ENCODE measurements around the gene ABR. TPM values are rescaled to one million over a fixed set of nuclear protein-coding genes. Genes with fewer than 3 reads are reported as not detected.

The ABR gene
- total and polyA plus RNA-seq, 2 of the 8 experiments (the other 6 are each of a cell fraction or from before 2014, with no cell fraction given), result 44.8 to 47.2 TPM

DNA sequence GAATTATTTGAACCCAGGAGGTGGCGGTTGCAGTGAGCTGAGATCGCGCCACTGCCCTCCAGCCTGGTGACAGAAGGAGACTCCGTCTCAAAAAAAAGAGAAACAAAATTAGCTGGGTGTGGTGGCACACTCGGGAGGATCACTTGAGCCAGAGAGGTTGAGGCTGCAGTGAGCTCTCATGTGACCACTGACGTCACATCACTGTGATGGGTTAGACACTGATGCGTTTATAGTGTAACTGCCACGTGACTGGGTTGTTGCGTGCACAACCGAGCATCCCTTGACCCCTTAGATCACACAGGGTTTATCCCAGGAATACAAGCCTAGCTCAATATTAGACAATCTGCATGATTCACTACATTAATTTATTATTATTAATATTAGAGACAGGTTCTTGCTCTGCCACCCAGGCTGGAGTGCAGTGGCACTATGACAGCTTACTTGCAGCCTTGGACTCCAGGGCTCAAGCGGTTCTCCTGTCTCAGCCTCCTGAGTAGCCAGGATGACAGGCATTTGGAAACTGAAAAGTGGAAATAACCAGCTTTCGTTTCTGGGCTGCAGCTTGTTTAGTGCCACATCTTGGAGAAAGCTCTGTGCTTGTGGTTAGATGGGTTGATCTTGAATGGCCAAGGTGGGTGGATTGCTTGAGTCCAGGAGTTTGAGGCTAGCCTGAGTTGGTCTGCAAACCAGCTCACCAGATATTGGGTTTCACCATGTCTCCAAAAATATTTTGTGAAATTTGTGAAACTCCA lies 26.4 kb upstream of the ABR start:
- Histone ChIP-seq H2BK5ac (ENCODE audit: low read depth, low read length) (no peak overlapping the region), H3K27ac (ENCODE audit: low read depth, low read length) (no peak overlapping the region), H2BK120ac (replicated peaks; ENCODE audit: low read depth, low read length) (no peak overlapping the region), H3K23me2 (ENCODE audit: low read depth, low read length) (peaks cover 3% of the 10 kb centered on the region; the same call in 1 of the 2 replicates), H4K5ac (ENCODE audit: insufficient read length, low read depth, low read length) (no peak overlapping the region), H3K23ac (ENCODE audit: insufficient read length) (no peak overlapping the region), H3K4me2 (ENCODE audit: insufficient read depth in 1 of 2, low read depth in 2 of 2, low read length in 2 of 2) (no peak overlapping the region), H3K79me2 (ENCODE audit: control insufficient read depth in 1 of 2, insufficient read depth in 2 of 2, low read length in 2 of 2) (no peaks in the 10 kb centered on the region), H3K79me1 (ENCODE audit: low read depth, low read length) (no peaks in the 10 kb centered on the region), H3K14ac (ENCODE audit: insufficient read length) (no peak overlapping the region), H2BK20ac (ENCODE audit: low read length) (no peak overlapping the region), H3K56ac (replicated peaks; ENCODE audit: insufficient read length, low read depth, low read length) (no peak overlapping the region), H3K18ac (ENCODE audit: extremely low read depth, low read length) (no peak overlapping the region), H3K9ac (replicated peaks in 1 of 4; ENCODE audit: extremely low read depth in 1 of 4, low read depth in 3 of 4, low read length in 3 of 4) (no peak overlapping the region), H4K8ac (ENCODE audit: extremely low read depth, insufficient read depth, low read length) (no peak overlapping the region), H4K91ac (replicated peaks; ENCODE audit: insufficient read length, low read length) (no peak overlapping the region), H3K4ac (replicated peaks; ENCODE audit: insufficient read length, low read depth, low read length) (no peak overlapping the region), H3K4me3 (ENCODE audit: extremely low read depth in 1 of 4, insufficient read depth in 2 of 4, low read depth in 3 of 4, low read length in 4 of 4) (no peak overlapping the region), H2AK5ac (ENCODE audit: low read depth, low read length) (no peak overlapping the region), H3K36me3 (ENCODE audit: control insufficient read depth in 2 of 4, insufficient read depth in 4 of 4, low read length in 3 of 4) (no peaks in the 10 kb centered on the region), H3K27me3 (replicated peaks in 1 of 4; ENCODE audit: control insufficient read depth in 3 of 4, extremely low read depth in 1 of 4, insufficient read depth in 3 of 4, low read length in 3 of 4) (peaks cover 0 to 6% (median 4%) of the 10 kb centered on the region in 4 experiments; a peak in 3 of 7 replicates), H2BK12ac (ENCODE audit: low read depth, low read length) (no peak overlapping the region), H3K9me3 (ENCODE audit: insufficient read depth in 2 of 2, low read depth in 1 of 2, low read length in 1 of 2) (no peaks in the 10 kb centered on the region), H2AFZ (ENCODE audit: low read length) (no peak overlapping the region), H4K20me1 (replicated peaks in 1 of 2; ENCODE audit: control insufficient read depth in 1 of 2, insufficient read depth in 2 of 2, low read length in 2 of 2) (no peaks in the 10 kb centered on the region), H3K4me1 (replicated peaks in 1 of 4; ENCODE audit: control insufficient read depth in 3 of 4, insufficient read depth in 4 of 4, low read length in 3 of 4) (no peaks in the 10 kb centered on the region), H2BK15ac (ENCODE audit: low read length) (no peak overlapping the region)
- FAIRE-seq, result no peak
- no peak for DNase-seq (ENCODE audit: low read depth in 1 of 2, low spot score in 2 of 2)
- POLR2A ChIA-PET (ENCODE audit: partially characterized antibody), result interaction anchor here (0.6 kb wide), 1 partner anchor 10 kb away, joined by 3 read pairs; no protein-coding TSS in a partner anchor
- TF ChIP-seq RXRA (IDR thresholded peaks at IDR 0.05; ENCODE audit: insufficient read depth, low read depth, low read length) (no peak), CBX8 (IDR thresholded peaks at IDR 0.05; ENCODE audit: borderline replicate concordance, low read depth, low read length) (no peak), MAFK (IDR thresholded peaks at IDR 0.05; ENCODE audit: low read depth, low read length) (no peak), JUN (IDR thresholded peaks at IDR 0.05; ENCODE audit: low read depth, low read length) (no peak), SP1 (IDR thresholded peaks at IDR 0.05; ENCODE audit: low read depth, low read length) (no peak), HDAC6 (IDR thresholded peaks at IDR 0.05; ENCODE audit: low read depth, low read length) (no peak), NRF1 (IDR thresholded peaks at IDR 0.05; ENCODE audit: low read depth, low read length) (no peak)
- TF ChIP-seq, protein P1, sequence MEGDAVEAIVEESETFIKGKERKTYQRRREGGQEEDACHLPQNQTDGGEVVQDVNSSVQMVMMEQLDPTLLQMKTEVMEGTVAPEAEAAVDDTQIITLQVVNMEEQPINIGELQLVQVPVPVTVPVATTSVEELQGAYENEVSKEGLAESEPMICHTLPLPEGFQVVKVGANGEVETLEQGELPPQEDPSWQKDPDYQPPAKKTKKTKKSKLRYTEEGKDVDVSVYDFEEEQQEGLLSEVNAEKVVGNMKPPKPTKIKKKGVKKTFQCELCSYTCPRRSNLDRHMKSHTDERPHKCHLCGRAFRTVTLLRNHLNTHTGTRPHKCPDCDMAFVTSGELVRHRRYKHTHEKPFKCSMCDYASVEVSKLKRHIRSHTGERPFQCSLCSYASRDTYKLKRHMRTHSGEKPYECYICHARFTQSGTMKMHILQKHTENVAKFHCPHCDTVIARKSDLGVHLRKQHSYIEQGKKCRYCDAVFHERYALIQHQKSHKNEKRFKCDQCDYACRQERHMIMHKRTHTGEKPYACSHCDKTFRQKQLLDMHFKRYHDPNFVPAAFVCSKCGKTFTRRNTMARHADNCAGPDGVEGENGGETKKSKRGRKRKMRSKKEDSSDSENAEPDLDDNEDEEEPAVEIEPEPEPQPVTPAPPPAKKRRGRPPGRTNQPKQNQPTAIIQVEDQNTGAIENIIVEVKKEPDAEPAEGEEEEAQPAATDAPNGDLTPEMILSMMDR (IDR thresholded peaks at IDR 0.05; ENCODE audit: control extremely low read depth in 1 of 3, insufficient read depth in 1 of 3, low read depth in 1 of 3, low read length in 3 of 3), result no peak
- CTCF ChIA-PET (ENCODE audit: partially characterized antibody), result interaction anchor here (0.7 to 1.3 kb wide), 5 partner anchors 9 to 64 kb away, joined by 3 to 5 read pairs (median 3); partner anchors contain the start of gene BHLHA9
- 92% methylated on average over 12 of the region's 12 CpGs; no CpG with 5 or more reads in 1 of the 2 experiments for WGBS, 2 experiments (ENCODE audit: extremely low coverage in 1 of 2, insufficient coverage in 1 of 2, insufficient read length in 1 of 2, insufficient replicate concordance in 2 of 2, low coverage in 1 of 2, low lambda C conversion rate in 2 of 2, missing lambda C conversion rate in 1 of 2)
